Glutamatergic neuron (in vitro differentiated cells): Measurements from ENCODE around the gene LARP4B. TPM values are rescaled to one million over a fixed set of nuclear protein-coding genes. Genes with fewer than 3 reads are reported as not detected.
A peak's percentile ranks its signal among the peaks of the same experiment; 100 is the strongest.

Experiments
- DNase-seq: peaks from one replicate; pipeline ENCODE4 v3.0.0; 2022
- H3K27ac Mint-ChIP-seq: one replicate; pipeline ENCODE4 v1.8.0; 2020; ENCODE audit warnings: mild to moderate bottlenecking, mixed read lengths, inconsistent platforms; ENCODE audit not compliant: unreplicated experiment
- H3K27me3 Mint-ChIP-seq: one replicate; pipeline ENCODE4 v1.8.0; 2020; ENCODE audit warnings: mild to moderate bottlenecking, moderate library complexity, mixed read lengths, inconsistent platforms; ENCODE audit not compliant: unreplicated experiment
- H3K36me3 Mint-ChIP-seq: one replicate; pipeline ENCODE4 v1.8.0; 2020; ENCODE audit warnings: mild to moderate bottlenecking, mixed read lengths, inconsistent platforms; ENCODE audit not compliant: unreplicated experiment
- H3K4me1 Mint-ChIP-seq: one replicate; pipeline ENCODE4 v1.8.0; 2020; ENCODE audit warnings: mild to moderate bottlenecking, low read depth, mixed read lengths, inconsistent platforms; ENCODE audit not compliant: unreplicated experiment
- H3K4me3 Mint-ChIP-seq: one replicate; pipeline ENCODE4 v1.8.0; 2020; ENCODE audit warnings: mild to moderate bottlenecking, mixed read lengths, inconsistent platforms; ENCODE audit not compliant: unreplicated experiment
- H3K9me3 Mint-ChIP-seq: one replicate; pipeline ENCODE4 v1.8.0; 2020; ENCODE audit warnings: mild to moderate bottlenecking, moderate library complexity, mixed read lengths, inconsistent platforms; ENCODE audit not compliant: unreplicated experiment
- total RNA-seq: library from RNA; stranded (reverse); fragmentation: NEBNext Ultra II Directional; extraction: Animal tissue kit (Norgen Biotek cat#: 25700); gene quantifications from one replicate; pipeline ENCODE4 v1.2.1, GENCODE V29; 2021; ENCODE audit not compliant: unreplicated experiment
- TF ChIP-seq, protein P1 (sequence below): fragments of 200-600 bp; sonication (generic); IDR thresholded peaks from one replicate; pipeline ENCODE4 v1.5.0; 2021; ENCODE audit not compliant: partially characterized antibody, unreplicated experiment

The LARP4B gene
- total RNA-seq, 1 donor from 2014 or later, result 65.6 TPM

DNA sequence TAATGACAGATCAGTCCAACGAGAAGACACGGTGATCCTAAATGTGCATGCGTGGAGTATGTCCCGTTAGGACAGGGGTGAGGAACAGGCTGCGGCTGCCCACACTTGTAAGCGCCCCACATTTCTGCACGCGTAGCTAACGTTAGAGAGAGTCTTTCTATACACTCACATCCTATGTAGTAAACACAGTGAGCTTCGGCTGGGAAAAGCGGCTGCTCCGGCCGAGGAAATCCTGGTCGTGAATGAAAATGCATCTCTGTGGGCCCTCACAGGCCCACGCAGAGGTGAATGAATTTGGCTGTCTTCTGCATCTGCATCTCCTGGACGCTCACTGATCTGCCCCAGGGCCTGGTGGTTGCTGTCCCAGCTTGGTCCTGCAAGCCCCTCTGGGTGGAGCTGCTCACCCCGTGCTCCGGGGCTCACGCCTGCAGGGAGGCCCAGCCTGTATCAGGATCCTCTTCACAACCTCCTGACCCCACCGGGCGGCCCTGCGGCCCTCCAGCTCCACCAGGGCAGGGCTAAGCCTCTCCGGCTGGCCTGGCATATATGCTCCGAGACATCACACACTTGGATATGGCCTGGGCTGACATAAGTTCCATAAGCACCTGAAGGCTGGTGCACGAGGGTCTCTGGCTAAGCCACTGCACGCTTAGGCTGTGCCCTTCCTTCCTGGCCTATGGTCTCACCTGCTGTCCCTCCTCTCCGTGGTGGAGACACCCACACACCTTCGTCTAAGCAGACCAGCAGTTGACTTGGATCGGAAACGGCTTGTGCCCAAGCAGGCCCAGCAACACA, 124.1 kb downstream of the LARP4B start:
- Mint-ChIP-seq H3K27ac (no peak overlapping the region), H3K9me3 (peaks cover 4% of the 10 kb centered on the region), H3K36me3 (no peaks in the 10 kb centered on the region), H3K27me3 (peaks cover 3% of the 10 kb centered on the region), H3K4me3 (no peak overlapping the region), H3K4me1 (peaks cover 10% of the 10 kb centered on the region)
- TF ChIP-seq, protein P1, sequence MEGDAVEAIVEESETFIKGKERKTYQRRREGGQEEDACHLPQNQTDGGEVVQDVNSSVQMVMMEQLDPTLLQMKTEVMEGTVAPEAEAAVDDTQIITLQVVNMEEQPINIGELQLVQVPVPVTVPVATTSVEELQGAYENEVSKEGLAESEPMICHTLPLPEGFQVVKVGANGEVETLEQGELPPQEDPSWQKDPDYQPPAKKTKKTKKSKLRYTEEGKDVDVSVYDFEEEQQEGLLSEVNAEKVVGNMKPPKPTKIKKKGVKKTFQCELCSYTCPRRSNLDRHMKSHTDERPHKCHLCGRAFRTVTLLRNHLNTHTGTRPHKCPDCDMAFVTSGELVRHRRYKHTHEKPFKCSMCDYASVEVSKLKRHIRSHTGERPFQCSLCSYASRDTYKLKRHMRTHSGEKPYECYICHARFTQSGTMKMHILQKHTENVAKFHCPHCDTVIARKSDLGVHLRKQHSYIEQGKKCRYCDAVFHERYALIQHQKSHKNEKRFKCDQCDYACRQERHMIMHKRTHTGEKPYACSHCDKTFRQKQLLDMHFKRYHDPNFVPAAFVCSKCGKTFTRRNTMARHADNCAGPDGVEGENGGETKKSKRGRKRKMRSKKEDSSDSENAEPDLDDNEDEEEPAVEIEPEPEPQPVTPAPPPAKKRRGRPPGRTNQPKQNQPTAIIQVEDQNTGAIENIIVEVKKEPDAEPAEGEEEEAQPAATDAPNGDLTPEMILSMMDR, result no peak
- no peak for DNase-seq

DNA sequence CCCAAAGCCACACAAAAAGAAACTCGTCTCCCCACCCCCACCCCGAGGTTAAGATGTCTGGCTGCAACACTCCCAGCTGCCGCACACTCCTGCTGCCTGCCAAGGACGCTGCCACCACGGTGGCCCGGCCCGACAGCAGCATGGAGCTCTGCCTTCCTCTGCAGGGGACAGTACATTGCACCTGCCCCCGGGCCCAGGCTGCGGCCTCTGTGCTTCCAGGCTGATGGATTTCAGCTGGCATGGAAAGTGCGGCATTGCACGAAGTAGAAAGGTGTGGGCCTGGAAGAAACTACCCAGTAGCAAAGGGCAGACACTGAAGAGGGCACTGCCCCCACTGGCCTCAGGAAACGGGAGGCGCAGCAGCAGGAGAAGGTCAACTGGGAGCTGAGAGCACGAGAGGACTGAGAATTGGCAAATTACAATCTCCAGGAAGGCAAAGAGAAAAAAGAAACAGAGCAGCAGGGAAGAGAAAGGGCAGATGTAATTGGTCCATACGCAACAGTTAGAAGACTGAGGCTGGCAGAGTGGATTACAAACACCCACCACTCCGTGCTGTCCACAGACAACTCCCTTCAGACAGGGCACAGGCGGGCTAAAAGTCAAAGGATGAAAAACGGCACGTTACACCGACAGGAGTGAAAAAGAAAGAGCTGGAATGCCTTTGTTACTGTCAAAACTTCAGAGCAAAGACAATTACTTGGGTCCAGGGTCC, 124.9 kb downstream of the LARP4B start:
- no peaks in the 10 kb centered on the region for H3K36me3 Mint-ChIP-seq
- peak overlapping the region; percentile 39 for H3K27ac Mint-ChIP-seq
- no peak for DNase-seq
- H3K27me3 Mint-ChIP-seq, result peaks cover 3% of the 10 kb centered on the region
- peaks cover 6% of the 10 kb centered on the region for H3K9me3 Mint-ChIP-seq
- H3K4me1 Mint-ChIP-seq, result peaks cover 10% of the 10 kb centered on the region
- H3K4me3 Mint-ChIP-seq, result no peak overlapping the region
- TF ChIP-seq, protein P1, result no peak

DNA sequence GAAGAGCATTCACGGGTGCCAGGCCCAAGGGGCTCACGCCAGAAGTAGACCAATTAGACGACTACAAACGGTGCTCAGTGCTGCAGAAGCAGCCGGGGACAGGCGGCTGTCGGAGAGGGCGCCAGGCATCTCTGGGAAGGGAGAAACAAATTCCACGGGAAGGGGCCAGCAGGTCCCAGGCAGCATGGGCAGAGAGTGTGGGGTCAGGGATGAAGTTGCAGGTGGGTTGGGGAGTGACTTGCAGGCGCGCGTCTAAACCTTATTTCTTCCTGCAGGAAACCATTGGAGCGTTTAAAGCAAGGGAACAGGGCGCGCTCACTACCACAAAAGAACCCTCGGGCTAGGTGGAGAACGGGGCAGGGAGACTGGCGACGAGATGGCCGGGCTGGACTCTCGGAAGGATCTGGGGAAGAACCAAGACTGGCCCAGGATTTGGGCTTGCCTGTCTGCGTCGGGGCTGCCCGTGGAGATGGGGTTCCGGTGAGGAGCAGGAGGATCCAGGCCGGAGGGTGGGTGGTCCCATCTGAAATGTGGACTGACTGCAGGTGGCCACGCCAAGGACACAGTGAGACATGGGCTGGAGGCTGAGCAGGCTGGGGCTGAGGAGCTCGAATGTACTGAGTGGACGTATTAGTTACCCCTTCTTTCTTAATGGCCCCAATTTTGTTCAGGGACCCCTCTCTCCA, 125.7 kb downstream of the LARP4B start:
- Mint-ChIP-seq H3K4me3 (no peak overlapping the region), H3K27ac (no peak overlapping the region), H3K27me3 (peaks cover 3% of the 10 kb centered on the region), H3K9me3 (peaks cover 8% of the 10 kb centered on the region), H3K4me1 (peaks cover 10% of the 10 kb centered on the region), H3K36me3 (no peaks in the 10 kb centered on the region)
- DNase-seq, result no peak
- TF ChIP-seq, protein P1, result no peak

DNA sequence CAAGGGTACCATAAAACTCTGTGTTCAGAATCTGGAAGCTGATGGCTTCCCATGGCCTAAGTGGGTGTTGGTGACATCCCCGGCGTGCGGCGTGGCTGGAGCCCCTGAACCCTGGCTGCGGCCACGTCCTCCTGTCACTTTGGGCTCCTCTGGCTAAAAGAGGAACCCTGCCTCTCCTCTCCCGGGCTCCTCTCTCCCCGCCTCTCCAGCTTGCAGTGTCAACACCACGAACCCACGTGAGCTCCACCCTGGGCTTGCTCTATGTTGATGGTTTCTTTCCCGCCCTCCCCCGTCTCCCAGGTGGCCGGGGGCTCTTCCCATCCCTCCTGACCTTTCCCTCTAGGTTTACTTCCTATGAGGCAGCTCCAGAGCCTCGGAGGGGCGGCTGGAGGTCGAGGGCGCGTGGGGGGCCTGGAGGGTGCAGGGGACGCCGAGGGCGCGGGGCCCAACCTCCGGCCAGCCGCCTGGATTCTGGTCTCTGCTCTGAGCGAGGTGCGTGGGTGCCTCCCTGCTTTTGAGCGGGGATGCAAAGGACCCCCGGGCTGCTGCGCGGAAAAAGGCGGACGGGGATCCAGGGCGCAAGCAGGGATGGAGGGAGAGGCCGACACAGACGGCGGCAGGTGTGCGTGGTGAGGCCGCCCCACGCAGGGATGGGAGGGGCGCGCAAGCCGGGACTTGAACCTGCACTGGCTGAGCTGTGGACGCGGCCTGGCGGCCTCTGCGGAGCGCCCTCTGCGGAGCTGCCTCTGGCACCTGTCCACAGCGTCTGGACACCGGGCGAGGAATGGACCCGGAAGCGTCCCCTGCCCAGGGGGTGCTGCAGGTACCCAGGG, 126.5 kb downstream of the LARP4B start:
- peaks cover 3% of the 10 kb centered on the region for H3K27me3 Mint-ChIP-seq
- peaks cover 6% of the 10 kb centered on the region for H3K36me3 Mint-ChIP-seq
- H3K4me1 Mint-ChIP-seq, result peaks cover 10% of the 10 kb centered on the region
- H3K9me3 Mint-ChIP-seq, result peaks cover 8% of the 10 kb centered on the region
- no peak overlapping the region for H3K27ac Mint-ChIP-seq
- no peak overlapping the region for H3K4me3 Mint-ChIP-seq
- TF ChIP-seq, protein P1, result no peak
- DNase-seq, result no peak
